Natural killer cell treated with Interleukin-12 subunit alpha and Interleukin-12 subunit beta and Interleukin-15 and Interleukin-18, amount 100 ng/mL, for 72 hours (primary cell): Measurements from ENCODE around the gene DNAJC5G. TPM values are rescaled to one million over a fixed set of nuclear protein-coding genes. Genes with fewer than 3 reads are reported as not detected.
A peak's percentile ranks its signal among the peaks of the same experiment; 100 is the strongest.
"Not testable (repeated sequence)": the region's sequence is repeated elsewhere in the genome, so short reads cannot be mapped to it uniquely, and the experiment has no call there.

Experiments used
- ATAC-seq, 2 donors: fragments of 150-1000 bp; cut with Tn5 transposase in 1 of 2; sonication (Bioruptor Pico), chemical (Tn5 transposase) in 1 of 2; 2 replicates each; pipeline ENCODE4 v1.10.0; 2021
- DNase-seq: peaks from one replicate; pipeline ENCODE4 v3.0.0; 2022; ENCODE audit warnings: low spot score
- H3K27ac Mint-ChIP-seq, 2 donors: 1 replicate in 1 of 2; 2 replicates in 1 of 2; pipeline ENCODE4 v1.8.0; 2022; ENCODE audit warnings: mixed read lengths in 2 of 2, mild to moderate bottlenecking in 1 of 2, moderate library complexity in 1 of 2
- H3K27me3 Mint-ChIP-seq, 2 donors: 1 replicate in 1 of 2; 2 replicates in 1 of 2; pipeline ENCODE4 v1.8.0; 2022; ENCODE audit warnings: mixed read lengths in 2 of 2
- H3K36me3 Mint-ChIP-seq: one replicate; pipeline ENCODE4 v1.8.0; 2022; ENCODE audit warnings: mixed read lengths
- H3K4me1 Mint-ChIP-seq, 2 donors: 1 replicate in 1 of 2; 2 replicates in 1 of 2; pipeline ENCODE4 v1.8.0; 2022; ENCODE audit warnings: low read depth in 2 of 2, mixed read lengths in 2 of 2, mild to moderate bottlenecking in 1 of 2
- H3K4me3 Mint-ChIP-seq: one replicate; pipeline ENCODE4 v1.8.0; 2022; ENCODE audit warnings: mixed read lengths
- H3K9me3 Mint-ChIP-seq: 2 replicates; pipeline ENCODE4 v1.8.0; 2022; ENCODE audit warnings: mixed read lengths
- total RNA-seq, 2 donors: library from RNA; stranded (reverse); gene quantifications; one replicate each; pipeline ENCODE4 v1.2.3, GENCODE V29; 2022

Gene DNAJC5G
- total RNA-seq, 2 donors from 2014 or later = not detected

DNA sequence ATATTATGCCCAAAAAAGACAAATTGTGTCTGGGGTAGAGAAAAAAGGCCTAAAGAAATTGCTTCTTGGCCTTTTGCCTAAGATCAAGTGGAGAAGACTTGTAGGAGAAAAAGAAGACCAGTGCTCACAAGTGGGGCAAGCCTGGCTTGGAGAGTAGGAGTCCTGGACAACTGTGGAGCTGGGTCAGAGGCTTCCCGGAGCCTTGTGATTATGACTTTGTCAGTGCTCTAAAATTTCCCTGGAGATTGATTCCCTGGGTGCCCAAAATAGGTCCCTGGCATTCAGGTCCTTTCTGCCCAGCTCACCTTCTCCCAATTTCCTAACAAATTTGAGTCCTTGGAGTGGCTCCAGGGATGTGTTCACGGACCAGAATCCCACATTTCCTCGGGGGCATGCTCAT is 6.2 kb downstream of the DNAJC5G start:
- DNase-seq (no peak), ATAC-seq (no peak)
- no peak overlapping the region for H3K27ac Mint-ChIP-seq
- H3K36me3 Mint-ChIP-seq = no peaks in the 10 kb centered on the region
- no peak overlapping the region for H3K4me3 Mint-ChIP-seq
- peaks cover 3 to 5% of the 10 kb centered on the region in 2 donors for H3K4me1 Mint-ChIP-seq
- no peaks in the 10 kb centered on the region for H3K9me3 Mint-ChIP-seq
- H3K27me3 Mint-ChIP-seq = peaks cover 21 to 40% of the 10 kb centered on the region in 2 donors

DNA sequence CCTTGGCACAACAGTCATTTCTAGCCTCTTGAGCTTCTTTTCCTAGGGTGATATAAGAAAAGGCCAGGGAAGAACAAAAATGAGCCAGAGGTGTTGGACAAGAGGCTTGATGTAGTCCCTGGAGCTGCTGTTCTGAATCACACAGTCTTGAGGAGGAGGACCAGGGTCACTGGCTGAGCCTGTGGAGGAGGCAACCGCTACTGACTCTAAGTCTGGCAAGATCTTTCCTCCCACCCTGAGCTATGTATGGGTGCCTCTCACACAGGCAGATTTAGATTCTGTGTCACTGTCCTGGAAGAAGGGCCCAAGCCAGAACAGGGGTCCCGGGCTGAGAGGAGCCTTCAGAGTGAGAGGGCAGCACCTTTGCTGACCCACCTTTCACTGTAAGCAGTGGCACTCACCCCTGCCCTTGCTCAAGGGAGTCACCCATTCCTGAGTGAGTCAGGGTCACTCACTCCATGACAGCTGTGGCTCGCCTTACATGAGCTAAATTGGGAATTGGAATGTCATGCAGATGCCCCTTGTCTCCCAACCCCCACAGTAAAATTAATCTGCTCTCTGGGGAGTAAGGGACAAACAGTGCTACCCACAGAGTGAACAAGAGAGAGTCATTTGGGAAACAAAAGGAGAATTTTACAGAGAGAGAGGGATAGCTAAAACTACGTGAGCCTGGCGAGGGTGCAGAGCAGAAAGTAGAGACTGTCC is 6.8 kb downstream of the DNAJC5G start, which contains the start of gene TRIM54:
Gene TRIM54, plus strand, starts transcription at position 575 of the 705 bp plus-strand sequence. CDS start 303 bp downstream, outside the sequence.
- H3K4me3 Mint-ChIP-seq = no peak within 1 kb of the TSS
- no peak within 1 kb of the TSS for H3K27ac Mint-ChIP-seq
- peaks cover 21 to 44% of the 10 kb centered on the region in 2 donors for H3K27me3 Mint-ChIP-seq
- peaks cover 3 to 5% of the 10 kb centered on the region in 2 donors for H3K4me1 Mint-ChIP-seq
- no peaks in the 10 kb centered on the region for H3K36me3 Mint-ChIP-seq
- H3K9me3 Mint-ChIP-seq = no peaks in the 10 kb centered on the region
- DNase-seq (no peak), ATAC-seq (peak in 1 of 2 donors; percentile 17)

DNA sequence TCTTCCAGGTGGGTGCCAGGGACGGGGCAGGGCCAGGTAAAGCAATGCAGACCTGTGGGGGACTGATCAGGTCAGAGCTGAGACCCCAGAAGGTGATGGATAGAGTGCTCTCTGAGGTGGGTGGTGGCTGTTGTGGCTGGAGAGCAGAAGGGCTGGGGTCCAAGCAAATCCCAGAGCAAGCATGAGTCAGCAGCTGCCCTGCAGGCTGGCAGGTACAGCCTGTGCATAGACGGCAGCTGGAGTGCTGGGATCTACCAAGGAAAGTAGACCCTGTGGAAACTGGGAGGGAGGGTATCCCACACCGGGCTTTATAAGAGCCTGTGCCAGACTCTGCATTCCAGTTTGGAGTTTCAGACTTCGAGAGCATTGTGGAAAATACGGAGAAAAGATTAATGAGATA is 7.7 kb downstream of the DNAJC5G start:
- ATAC-seq = peak in 1 of 2 donors; percentile 20
- H3K27me3 Mint-ChIP-seq = peaks cover 17 to 38% of the 10 kb centered on the region in 2 donors
- no peaks in the 10 kb centered on the region for H3K36me3 Mint-ChIP-seq

DNA sequence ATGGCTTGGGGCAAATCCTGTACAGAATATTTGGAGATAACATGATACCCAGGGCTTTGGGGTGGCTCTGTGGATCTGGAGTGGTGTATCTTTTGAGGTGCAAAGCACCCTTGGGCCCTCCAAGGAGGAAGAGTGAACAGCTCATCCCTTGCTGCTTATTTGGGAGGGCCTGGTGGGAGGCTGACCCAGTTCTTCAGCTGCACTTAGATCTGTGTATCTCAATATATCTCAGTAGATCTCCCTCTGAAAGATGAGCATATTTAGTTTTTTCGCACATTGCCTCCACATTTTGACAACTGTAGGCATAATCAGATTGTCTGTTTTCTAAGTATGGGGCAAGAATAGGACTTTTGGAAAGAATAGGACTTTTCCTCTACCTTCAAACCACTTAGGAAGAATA is 9.8 kb downstream of the DNAJC5G start:
- Mint-ChIP-seq H3K36me3 (no peaks in the 10 kb centered on the region), H3K9me3 (no peaks in the 10 kb centered on the region), H3K4me3 (no peak overlapping the region), H3K4me1 (peaks cover 0 to 2% of the 10 kb centered on the region in 2 donors), H3K27ac (no peak overlapping the region), H3K27me3 (peaks cover 12 to 36% of the 10 kb centered on the region in 2 donors)
- DNase-seq (no peak), ATAC-seq (no peak)

More for the DNA sequence above, 7.7 kb downstream of the DNAJC5G start:
- Mint-ChIP-seq H3K4me1 (peaks cover 3 to 5% of the 10 kb centered on the region in 2 donors), H3K27ac (no peak overlapping the region), H3K9me3 (no peaks in the 10 kb centered on the region), H3K4me3 (no peak overlapping the region)
- no peak for DNase-seq

DNA sequence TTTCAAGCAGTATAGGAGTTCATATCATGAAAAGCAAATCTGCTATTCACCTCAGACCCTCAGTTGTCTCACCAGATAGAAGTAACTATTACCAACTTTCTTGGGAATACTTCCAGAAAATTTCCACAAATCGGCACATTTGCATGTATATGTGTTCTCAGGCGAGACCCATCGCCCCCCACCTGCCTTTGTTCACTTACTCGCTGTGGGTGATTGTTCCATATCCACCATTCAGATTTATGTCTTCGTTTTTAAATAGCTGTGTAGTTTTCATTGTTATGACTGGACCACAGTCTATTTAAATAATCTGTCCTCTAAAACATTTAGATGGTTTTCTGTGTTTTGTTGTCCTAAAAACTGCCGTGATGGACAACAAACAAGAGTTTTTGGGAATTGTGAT is 10.2 kb downstream of the DNAJC5G start:
- DNase-seq (no peak), ATAC-seq (no peak)
- Mint-ChIP-seq H3K27me3 (peaks cover 12 to 36% of the 10 kb centered on the region in 2 donors), H3K9me3 (no peaks in the 10 kb centered on the region), H3K36me3 (no peaks in the 10 kb centered on the region), H3K4me1 (no peaks in the 10 kb centered on the region), H3K4me3 (no peak overlapping the region), H3K27ac (no peak overlapping the region)

DNA sequence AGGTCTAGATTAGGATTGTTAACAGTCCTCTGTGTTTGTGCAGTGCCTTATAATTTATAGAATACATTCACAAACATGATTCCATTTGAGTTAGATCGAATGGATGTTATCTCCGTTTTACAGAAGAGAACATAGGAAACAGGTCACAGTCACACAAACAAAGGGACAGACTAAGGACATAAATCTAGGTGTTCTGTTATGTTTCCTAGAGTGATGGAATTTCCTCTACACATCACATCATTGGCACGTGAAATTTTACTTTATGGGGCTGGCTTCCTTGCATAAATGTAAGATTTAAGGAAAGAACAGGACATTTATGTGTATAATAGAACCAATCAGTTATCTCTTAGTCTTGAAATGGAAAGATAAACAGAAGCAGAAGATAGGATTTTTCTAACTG is 13.4 kb downstream of the DNAJC5G start:
- H3K9me3 Mint-ChIP-seq = no peaks in the 10 kb centered on the region
- H3K4me3 Mint-ChIP-seq = no peak overlapping the region
- H3K36me3 Mint-ChIP-seq = no peaks in the 10 kb centered on the region
- no peaks in the 10 kb centered on the region for H3K4me1 Mint-ChIP-seq
- no peak for ATAC-seq
- no peak for DNase-seq
- peaks cover 0 to 26% of the 10 kb centered on the region in 2 donors for H3K27me3 Mint-ChIP-seq
- H3K27ac Mint-ChIP-seq = no peak overlapping the region

DNA sequence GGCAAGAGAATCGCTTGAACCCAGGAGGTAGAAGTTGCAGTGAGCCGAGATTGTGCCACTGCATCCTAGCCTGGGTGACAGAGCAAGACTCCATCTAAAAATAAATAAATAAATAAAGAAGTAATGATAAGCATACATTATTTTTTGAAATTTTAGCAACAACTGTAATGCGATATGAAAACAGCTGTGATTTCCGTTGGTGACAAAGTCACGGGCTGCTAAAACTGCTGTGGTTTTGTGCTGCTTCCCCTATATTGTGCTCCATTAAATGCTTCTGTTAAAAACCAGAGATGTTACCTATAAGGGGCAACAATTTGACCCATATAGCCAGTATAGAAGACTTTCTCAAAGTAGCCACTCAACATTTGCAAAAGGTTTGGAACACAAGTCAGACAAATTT is 15.3 kb downstream of the DNAJC5G start:
- ATAC-seq (no peak), DNase-seq (no peak)
- no peaks in the 10 kb centered on the region for H3K36me3 Mint-ChIP-seq
- H3K9me3 Mint-ChIP-seq = no peaks in the 10 kb centered on the region
- no peak overlapping the region for H3K27ac Mint-ChIP-seq
- peaks cover 0 to 26% of the 10 kb centered on the region in 2 donors for H3K27me3 Mint-ChIP-seq
- H3K4me1 Mint-ChIP-seq = no peaks in the 10 kb centered on the region
- no peak overlapping the region for H3K4me3 Mint-ChIP-seq

DNA sequence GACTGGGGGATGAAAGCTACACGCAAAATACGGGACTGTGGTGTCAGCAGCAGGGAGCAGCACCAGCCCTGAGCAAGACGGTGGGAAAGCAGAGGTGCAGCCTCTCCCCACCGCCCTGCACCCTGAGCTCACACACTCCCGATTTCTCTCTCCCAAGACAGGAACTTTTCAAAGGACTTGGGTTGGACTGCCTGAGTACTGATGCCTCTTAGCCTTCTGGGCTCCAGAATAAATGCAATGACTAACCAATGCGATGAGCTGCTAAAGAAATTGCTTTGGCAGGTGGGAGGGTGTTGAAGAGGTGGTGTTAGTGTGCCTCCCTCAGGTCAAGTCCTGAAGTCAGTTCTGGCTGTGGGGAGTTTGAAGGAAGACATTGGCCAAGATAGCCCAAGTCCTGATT is 16.6 kb downstream of the DNAJC5G start:
- Mint-ChIP-seq H3K27ac (no peak overlapping the region), H3K4me3 (no peak overlapping the region), H3K4me1 (no peaks in the 10 kb centered on the region), H3K36me3 (no peaks in the 10 kb centered on the region), H3K9me3 (no peaks in the 10 kb centered on the region), H3K27me3 (peaks cover 0 to 19% of the 10 kb centered on the region in 2 donors)
- ATAC-seq (no peak), DNase-seq (no peak)

DNA sequence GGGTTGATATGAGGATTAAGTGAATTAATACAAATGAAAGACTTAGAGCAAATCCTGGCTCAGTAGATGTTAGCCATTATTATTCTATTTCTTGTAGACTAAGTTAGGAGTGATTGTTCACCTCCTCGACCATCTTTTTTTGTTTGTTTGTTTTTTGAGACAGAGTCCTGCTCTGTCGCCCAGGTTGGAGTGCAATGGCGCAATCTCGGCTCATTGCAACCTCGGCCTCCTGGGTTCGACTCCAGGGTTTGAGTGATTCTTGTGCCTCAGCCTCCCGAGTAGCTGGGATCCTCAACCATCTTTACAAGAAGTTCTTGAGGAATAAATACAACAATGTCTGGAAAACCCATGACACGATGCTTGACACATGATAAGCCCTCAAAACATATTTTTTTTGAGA is 19.7 kb downstream of the DNAJC5G start:
- Mint-ChIP-seq H3K4me1 (no peaks in the 10 kb centered on the region), H3K27me3 (peaks cover 0 to 16% of the 10 kb centered on the region in 2 donors), H3K27ac (no peak overlapping the region), H3K9me3 (no peaks in the 10 kb centered on the region), H3K4me3 (no peak overlapping the region), H3K36me3 (no peaks in the 10 kb centered on the region)
- ATAC-seq (no peak), DNase-seq (no peak)

DNA sequence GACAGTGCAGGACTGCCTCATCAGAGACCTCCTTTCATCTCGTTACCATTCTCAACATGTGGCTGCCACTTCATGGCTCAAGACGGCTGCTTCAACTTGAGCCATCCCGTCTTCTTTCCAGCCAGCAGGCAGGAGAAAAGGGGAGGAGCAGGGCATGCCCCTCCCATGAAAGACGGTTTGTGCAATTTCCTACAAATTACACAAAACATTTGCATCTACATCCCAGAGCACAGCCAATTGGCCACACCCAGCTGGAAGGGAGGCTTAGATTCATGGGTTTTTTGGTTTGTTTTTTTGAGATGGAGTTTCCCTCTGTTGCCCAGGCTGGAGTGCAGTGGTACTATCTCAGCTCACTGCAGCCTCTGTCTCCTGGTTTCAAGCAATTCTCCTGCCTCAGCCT is 21.2 kb downstream of the DNAJC5G start:
- H3K4me3 Mint-ChIP-seq = no peak overlapping the region
- DNase-seq (no peak), ATAC-seq (no peak)
- no peak overlapping the region for H3K27ac Mint-ChIP-seq
- no peaks in the 10 kb centered on the region for H3K4me1 Mint-ChIP-seq
- H3K27me3 Mint-ChIP-seq = peaks cover 0 to 16% of the 10 kb centered on the region in 2 donors
- no peaks in the 10 kb centered on the region for H3K9me3 Mint-ChIP-seq
- H3K36me3 Mint-ChIP-seq = no peaks in the 10 kb centered on the region

DNA sequence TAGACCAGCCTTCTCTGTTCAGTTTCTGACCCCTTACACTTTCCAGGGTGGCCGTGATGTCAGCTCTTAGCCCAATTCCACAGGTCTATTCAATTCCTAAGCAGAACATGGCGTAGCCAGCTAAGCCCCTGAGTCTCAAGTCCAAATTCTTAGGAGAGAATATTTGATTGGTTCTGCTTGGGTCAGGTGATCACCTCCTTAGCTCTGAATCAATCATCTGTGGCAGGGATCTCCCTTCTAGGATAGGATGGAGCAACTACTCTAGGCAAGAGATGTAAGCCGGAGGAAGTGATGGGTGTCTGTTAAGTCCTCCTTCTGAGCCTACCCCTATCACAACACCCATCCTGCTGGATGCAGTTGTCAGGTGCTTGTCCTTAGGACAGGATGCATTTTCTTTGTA is 22.0 kb downstream of the DNAJC5G start:
- ATAC-seq = no peak
- H3K4me1 Mint-ChIP-seq = no peaks in the 10 kb centered on the region
- no peak overlapping the region for H3K27ac Mint-ChIP-seq
- H3K36me3 Mint-ChIP-seq = no peaks in the 10 kb centered on the region
- no peak for DNase-seq
- peaks cover 0 to 16% of the 10 kb centered on the region in 2 donors for H3K27me3 Mint-ChIP-seq
- no peaks in the 10 kb centered on the region for H3K9me3 Mint-ChIP-seq
- no peak overlapping the region for H3K4me3 Mint-ChIP-seq

DNA sequence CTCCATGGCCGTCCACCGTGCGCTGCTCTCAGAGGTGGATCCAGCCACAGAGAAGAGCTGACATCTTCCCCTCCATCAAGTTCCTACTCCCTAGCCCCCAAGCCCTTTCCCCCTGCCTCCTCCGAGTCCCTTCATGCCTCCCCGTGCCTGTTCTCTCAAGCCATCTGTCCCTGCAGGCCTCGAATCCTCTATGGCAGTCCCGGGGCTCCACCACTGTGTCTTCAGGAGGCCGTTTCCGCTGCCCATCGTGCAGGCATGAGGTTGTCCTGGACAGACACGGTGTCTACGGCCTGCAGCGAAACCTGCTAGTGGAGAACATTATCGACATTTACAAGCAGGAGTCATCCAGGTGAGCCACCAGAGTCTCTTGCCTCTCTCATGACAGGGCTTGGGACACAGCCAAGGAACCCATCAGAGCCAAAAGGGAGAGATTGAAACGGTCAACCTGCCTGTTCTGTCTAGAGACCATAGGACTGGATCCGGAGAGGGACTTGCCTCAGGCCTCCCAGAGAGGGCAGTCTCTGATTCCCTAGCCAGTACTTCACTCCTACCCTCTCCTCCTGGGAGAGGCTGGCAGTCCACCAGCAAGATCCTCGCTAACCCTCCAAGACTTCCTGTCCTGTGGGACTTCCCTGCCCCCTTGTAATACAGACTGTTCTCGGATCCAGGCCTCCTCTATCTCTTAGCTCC is 23.3 kb downstream of the DNAJC5G start:
- Mint-ChIP-seq H3K4me1 (no peaks in the 10 kb centered on the region), H3K4me3 (no peak overlapping the region), H3K27me3 (peaks cover 0 to 6% of the 10 kb centered on the region in 2 donors), H3K36me3 (no peaks in the 10 kb centered on the region), H3K27ac (no peak overlapping the region), H3K9me3 (no peaks in the 10 kb centered on the region)
- ATAC-seq (peak; percentile 13 to 22), DNase-seq (no peak)

DNA sequence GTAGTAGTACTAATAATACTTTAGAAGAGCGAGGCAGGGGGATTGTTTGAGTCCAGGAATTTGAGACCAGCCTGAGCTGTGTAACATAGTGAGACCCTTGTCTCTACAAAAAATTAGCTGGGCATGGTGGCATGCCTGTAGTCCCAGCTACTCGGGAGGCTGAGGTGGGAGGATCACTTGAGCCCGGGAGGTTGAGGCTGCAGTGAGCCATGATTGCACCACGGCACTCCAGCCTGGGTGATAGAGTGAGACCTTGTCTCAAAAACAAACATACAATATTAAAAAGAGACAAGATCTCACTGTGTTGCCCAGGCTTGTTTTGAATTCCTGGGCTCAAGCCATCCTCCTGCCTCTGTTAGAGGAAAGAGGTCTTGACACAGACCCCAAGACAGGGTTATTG is 25.4 kb downstream of the DNAJC5G start:
- peaks cover 5 to 11% of the 10 kb centered on the region in 2 donors for H3K27me3 Mint-ChIP-seq
- H3K4me3 Mint-ChIP-seq, ATAC-seq, H3K27ac Mint-ChIP-seq, H3K36me3 Mint-ChIP-seq, H3K9me3 Mint-ChIP-seq, DNase-seq, H3K4me1 Mint-ChIP-seq: not testable (repeated sequence)
